Upper lobe of left lung (tissue), 6 donors: Measurements from ENCODE around the gene CSE1L. TPM values are rescaled to one million over a fixed set of nuclear protein-coding genes. Genes with fewer than 3 reads are reported as not detected.

Source experiments
- ATAC-seq, 2 donors: fragments of 200-7000 bp; cut with Tn5 transposase; one replicate each; pipeline ENCODE4 v1.9.1; 2022; ENCODE audit warnings: mild to moderate bottlenecking in 2 of 2, moderate library complexity in 2 of 2; ENCODE audit not compliant: low FRiP score in 2 of 2
- DNase-seq, 2 donors: peaks; one replicate each; pipeline ENCODE4 v3.0.0-alpha.2; 2019 to 2020
- H3K27ac ChIP-seq, 4 donors: fragments of 200-600 bp; sonication (generic); one replicate each; pipeline ENCODE4 v1.5.1; 2016 to 2019
- H3K27me3 ChIP-seq, 4 donors: fragments of 200-600 bp; sonication (generic); one replicate each; pipeline ENCODE4 v1.5.1; 2017 to 2019
- H3K36me3 ChIP-seq, 4 donors: fragments of 200-600 bp; sonication (generic); one replicate each; pipeline ENCODE4 v1.5.1; 2016 to 2019
- H3K4me1 ChIP-seq, 4 donors: fragments of 200-600 bp; sonication (generic); one replicate each; pipeline ENCODE4 v1.5.1; 2018 to 2019
- H3K4me3 ChIP-seq, 4 donors: fragments of 200-600 bp; sonication (generic); one replicate each; pipeline ENCODE4 v1.5.1; 2017 to 2019; ENCODE audit warnings: mild to moderate bottlenecking in 2 of 4, moderate library complexity in 1 of 4
- H3K9me3 ChIP-seq, 4 donors: fragments of 200-600 bp; sonication (generic); one replicate each; pipeline ENCODE4 v1.5.1; 2018 to 2019
- EP300 ChIP-seq, 4 donors: sonication (generic); formaldehyde crosslinking; IDR thresholded peaks; one replicate each; pipeline ENCODE4 v1.5.1; 2017; ENCODE audit warnings: antibody characterized with exemption in 4 of 4, control low read depth in 2 of 4
- POLR2A ChIP-seq, 4 donors: fragments of 450-650 bp; IDR thresholded peaks; one replicate each; pipeline ENCODE4 v1.5.1; 2016 to 2017; ENCODE audit warnings: antibody characterized with exemption in 4 of 4, mild to moderate bottlenecking in 2 of 4
- POLR2AphosphoS5 ChIP-seq, 2 donors: sonication (generic); formaldehyde crosslinking; IDR thresholded peaks; one replicate each; pipeline ENCODE4 v1.5.1; 2017; ENCODE audit warnings: antibody characterized with exemption in 2 of 2
- WGBS, 2 donors: methylation state at CpG; one replicate each; pipeline ENCODE4 v1.1.5; 2017 to 2018; 5-methylcytosine and 5-hydroxymethylcytosine counted together
- small RNA-seq, 4 donors: library from RNA; depleted of rRNA; stranded (forward); fragments of <200 nt; gene quantifications; one replicate each; pipeline ENCODE3, GENCODE V24; 2016
- total RNA-seq, 6 donors: library from RNA; depleted of rRNA in 4 of 6; stranded (reverse); fragments of >200 nt in 4 of 6; gene quantifications; one replicate each; pipeline versions ENCODE4 v1.1.0 to v1.2.1, GENCODE V29; 2016 to 2021
- TF ChIP-seq, protein P1 (sequence below), 6 experiments: fragments of 450-650 bp in 4 of 6; fragments of 200-600 bp in 2 of 6; sonication (generic) in 2 of 6; IDR thresholded peaks; one replicate each; pipeline ENCODE4 v1.5.1; 2016 to 2019; ENCODE audit warnings: antibody characterized with exemption in 6 of 6
- donor health status: DM: no; HTN: no; CAD: no; lungs with moderate emphysema.
- donor health status: DM: no; HTN: yes; CAD: no; lungs with severe emphysema.

Gene CSE1L
- total RNA-seq, 6 donors from 2014 or later = 10.4 to 40.4 (median 27.2) TPM

- TF ChIP-seq EP300 (IDR thresholded peaks at IDR 0.05) (no peak), POLR2AphosphoS5 (IDR thresholded peaks at IDR 0.05) (no peak), POLR2A (IDR thresholded peaks at IDR 0.05) (no peak)
- TF ChIP-seq, protein P1, sequence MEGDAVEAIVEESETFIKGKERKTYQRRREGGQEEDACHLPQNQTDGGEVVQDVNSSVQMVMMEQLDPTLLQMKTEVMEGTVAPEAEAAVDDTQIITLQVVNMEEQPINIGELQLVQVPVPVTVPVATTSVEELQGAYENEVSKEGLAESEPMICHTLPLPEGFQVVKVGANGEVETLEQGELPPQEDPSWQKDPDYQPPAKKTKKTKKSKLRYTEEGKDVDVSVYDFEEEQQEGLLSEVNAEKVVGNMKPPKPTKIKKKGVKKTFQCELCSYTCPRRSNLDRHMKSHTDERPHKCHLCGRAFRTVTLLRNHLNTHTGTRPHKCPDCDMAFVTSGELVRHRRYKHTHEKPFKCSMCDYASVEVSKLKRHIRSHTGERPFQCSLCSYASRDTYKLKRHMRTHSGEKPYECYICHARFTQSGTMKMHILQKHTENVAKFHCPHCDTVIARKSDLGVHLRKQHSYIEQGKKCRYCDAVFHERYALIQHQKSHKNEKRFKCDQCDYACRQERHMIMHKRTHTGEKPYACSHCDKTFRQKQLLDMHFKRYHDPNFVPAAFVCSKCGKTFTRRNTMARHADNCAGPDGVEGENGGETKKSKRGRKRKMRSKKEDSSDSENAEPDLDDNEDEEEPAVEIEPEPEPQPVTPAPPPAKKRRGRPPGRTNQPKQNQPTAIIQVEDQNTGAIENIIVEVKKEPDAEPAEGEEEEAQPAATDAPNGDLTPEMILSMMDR (IDR thresholded peaks at IDR 0.05) = no peak
- ATAC-seq (no peak), DNase-seq (no peak)
- peaks cover 0 to 12% (median 7%) of the 10 kb centered on the region in 4 donors for H3K4me1 ChIP-seq
- H3K27me3 ChIP-seq = no peaks in the 10 kb centered on the region
- no peaks in the 10 kb centered on the region for H3K9me3 ChIP-seq
- 75 to 89% methylated on average over 2 of the region's 2 CpGs for WGBS, 2 donors
- H3K36me3 ChIP-seq = peaks cover 0 to 32% (median 7%) of the 10 kb centered on the region in 4 donors
- H3K4me3 ChIP-seq = no peak overlapping the region
- H3K27ac ChIP-seq = peak overlapping the region in 1 of 4 donors; percentile 17
Observed at GRCh38 chr20:49140834-49141233, 94.7 kb downstream of the CSE1L start.

Small RNA genes within 50 kb of the gene (small RNA-seq; reads per million reads assigned to genes)
- gene SNAP23P1 = 0 reads per million in 4 donors

Other genes starting within 250 kb of the CSE1L start
- gene PREX1, start 218.3 kb upstream of the CSE1L start, total RNA-seq = 100 to 1,000 TPM in 2 of 6 donors, 10 to 100 TPM in 4; 42.8 to 177 (median 74.6) TPM
- gene ARFGEF2, start 124.6 kb upstream of the CSE1L start, total RNA-seq = 10 to 100 TPM; 22.4 to 94.3 (median 32.2) TPM
- 10 to 100 TPM; 69.1 to 97.7 (median 73.5) TPM for gene STAU1, start 142.0 kb downstream of the CSE1L start, total RNA-seq
- gene DDX27, start 173.1 kb downstream of the CSE1L start, total RNA-seq = 10 to 100 TPM; 26.7 to 43.0 (median 31.0) TPM
- gene ZNFX1, start 231.7 kb downstream of the CSE1L start, total RNA-seq = 10 to 100 TPM; 39.3 to 64.6 (median 42.4) TPM